ENCODE data around the gene AMZ1.

AMZ1 gene

GRCh38 chr7:2646336-2646679, 41.7 kb upstream of the AMZ1 start:
- TF ChIP-seq GATA3 (IDR thresholded peaks at IDR 0.05; ENCODE audit: low read depth, low read length) (no peak), GATA2 (IDR thresholded peaks at IDR 0.05; ENCODE audit: low read depth, low read length) (no peak)

- no peak for TF ChIP-seq GATA3 (IDR thresholded peaks at IDR 0.05; ENCODE audit: low read depth, low read length)
- no peak for TF ChIP-seq GATA2 (IDR thresholded peaks at IDR 0.05; ENCODE audit: low read depth, low read length)
Measured at GRCh38 chr7:2646680-2647571, 41.1 kb upstream of the AMZ1 start.

GRCh38 chr7:2647594-2648172, 40.3 kb upstream of the AMZ1 start:
- TF ChIP-seq GATA3 (IDR thresholded peaks at IDR 0.05; ENCODE audit: low read depth, low read length) (no peak), GATA2 (IDR thresholded peaks at IDR 0.05; ENCODE audit: low read depth, low read length) (no peak)

- TF ChIP-seq GATA2 (IDR thresholded peaks at IDR 0.05; ENCODE audit: low read depth, low read length) (no peak), GATA3 (IDR thresholded peaks at IDR 0.05; ENCODE audit: low read depth, low read length) (no peak)
Measured at GRCh38 chr7:2649139-2649838, 38.7 kb upstream of the AMZ1 start.

GRCh38 chr7:2649991-2650390, 38.0 kb upstream of the AMZ1 start:
- TF ChIP-seq GATA2 (IDR thresholded peaks at IDR 0.05; ENCODE audit: low read depth, low read length) (no peak), GATA3 (IDR thresholded peaks at IDR 0.05; ENCODE audit: low read depth, low read length) (no peak)

- no peak for TF ChIP-seq GATA2 (IDR thresholded peaks at IDR 0.05; ENCODE audit: low read depth, low read length)
- no peak for TF ChIP-seq GATA3 (IDR thresholded peaks at IDR 0.05; ENCODE audit: low read depth, low read length)
Measured at GRCh38 chr7:2650451-2650850, 37.6 kb upstream of the AMZ1 start.

- TF ChIP-seq GATA3 (IDR thresholded peaks at IDR 0.05; ENCODE audit: low read depth, low read length) (no peak), GATA2 (IDR thresholded peaks at IDR 0.05; ENCODE audit: low read depth, low read length) (no peak)
Measured at GRCh38 chr7:2651336-2651735, 36.7 kb upstream of the AMZ1 start.

GRCh38 chr7:2651847-2652735, 35.9 kb upstream of the AMZ1 start:
- no peak for TF ChIP-seq GATA3 (IDR thresholded peaks at IDR 0.05; ENCODE audit: low read depth, low read length)
- TF ChIP-seq GATA2 (IDR thresholded peaks at IDR 0.05; ENCODE audit: low read depth, low read length): no peak

- TF ChIP-seq GATA3 (IDR thresholded peaks at IDR 0.05; ENCODE audit: low read depth, low read length) (no peak), GATA2 (IDR thresholded peaks at IDR 0.05; ENCODE audit: low read depth, low read length) (no peak)
Measured at GRCh38 chr7:2652736-2653060, 35.3 kb upstream of the AMZ1 start.

- no peak for TF ChIP-seq GATA2 (IDR thresholded peaks at IDR 0.05; ENCODE audit: low read depth, low read length)
- TF ChIP-seq GATA3 (IDR thresholded peaks at IDR 0.05; ENCODE audit: low read depth, low read length): no peak
Measured at GRCh38 chr7:2654059-2654458, 33.9 kb upstream of the AMZ1 start.

GRCh38 chr7:2655870-2656614, 32.0 kb upstream of the AMZ1 start:
- no peak for TF ChIP-seq GATA2 (IDR thresholded peaks at IDR 0.05; ENCODE audit: low read depth, low read length)
- no peak for TF ChIP-seq GATA3 (IDR thresholded peaks at IDR 0.05; ENCODE audit: low read depth, low read length)

GRCh38 chr7:2657208-2657607, 30.8 kb upstream of the AMZ1 start:
- TF ChIP-seq GATA2 (IDR thresholded peaks at IDR 0.05; ENCODE audit: low read depth, low read length) (no peak), GATA3 (IDR thresholded peaks at IDR 0.05; ENCODE audit: low read depth, low read length) (no peak)

- TF ChIP-seq GATA2 (IDR thresholded peaks at IDR 0.05; ENCODE audit: low read depth, low read length) (no peak), GATA3 (IDR thresholded peaks at IDR 0.05; ENCODE audit: low read depth, low read length) (no peak)
Measured at GRCh38 chr7:2657920-2658671, 29.9 kb upstream of the AMZ1 start.

Data from SH-SY5Y (cell line).